Activated CD4-positive, alpha-beta T cell treated with anti-CD3 and anti-CD28 coated beads, Interleukin-2, Interleukin-6, amounts not matched to agents 100 ng/mL and 50 ng/mL, durations not matched to agents 16 hours and 8 hours (primary cell): ENCODE results near the gene FOXC1.

Source experiments
- DNase-seq: peaks from one replicate; pipeline ENCODE4 v3.0.0-alpha.2; 2020

The FOXC1 gene

GRCh38 chr6:1624851-1625781 lies 15.4 kb downstream of the FOXC1 start:
- no peak for DNase-seq

GRCh38 chr6:1625794-1626435 lies 16.2 kb downstream of the FOXC1 start:
- DNase-seq, result no peak

- no peak for DNase-seq
Measured at GRCh38 chr6:1626481-1626880, 16.8 kb downstream of the FOXC1 start.

GRCh38 chr6:1627827-1628560 lies 18.3 kb downstream of the FOXC1 start:
- no peak for DNase-seq

- no peak for DNase-seq
Measured at GRCh38 chr6:1629316-1629715, 19.6 kb downstream of the FOXC1 start.

- DNase-seq, result no peak
Measured at GRCh38 chr6:1630212-1630770, 20.6 kb downstream of the FOXC1 start.

- no peak for DNase-seq
Measured at GRCh38 chr6:1630771-1631217, 21.1 kb downstream of the FOXC1 start.

GRCh38 chr6:1631251-1631650 lies 21.5 kb downstream of the FOXC1 start:
- no peak for DNase-seq

- no peak for DNase-seq
Measured at GRCh38 chr6:1633366-1634021, 23.8 kb downstream of the FOXC1 start.

GRCh38 chr6:1634081-1634480 lies 24.4 kb downstream of the FOXC1 start:
- no peak for DNase-seq

- DNase-seq, result no peak
Measured at GRCh38 chr6:1635305-1636010, 25.7 kb downstream of the FOXC1 start.

- no peak for DNase-seq
Measured at GRCh38 chr6:1636272-1636825, 26.6 kb downstream of the FOXC1 start.

- DNase-seq, result no peak
Measured at GRCh38 chr6:1636971-1637871, 27.5 kb downstream of the FOXC1 start.

GRCh38 chr6:1639430-1639829 lies 29.7 kb downstream of the FOXC1 start:
- no peak for DNase-seq

GRCh38 chr6:1640476-1640875 lies 30.8 kb downstream of the FOXC1 start:
- DNase-seq, result no peak

- DNase-seq, result no peak
Measured at GRCh38 chr6:1641343-1641885, 31.7 kb downstream of the FOXC1 start.

- DNase-seq, result no peak
Measured at GRCh38 chr6:1643111-1643510, 33.4 kb downstream of the FOXC1 start.

GRCh38 chr6:1643830-1644445 lies 34.2 kb downstream of the FOXC1 start:
- no peak for DNase-seq

GRCh38 chr6:1644516-1645060 lies 34.9 kb downstream of the FOXC1 start:
- DNase-seq, result no peak
